K562 (cell line): ENCODE measurements around the gene PIGL. TPM values are rescaled to one million over a fixed set of nuclear protein-coding genes. Genes with fewer than 3 reads are reported as not detected.

Source experiments
- BACH1 ChIP-seq: fragments of 200-800 bp; sonication (Bioruptor generic); IDR thresholded peaks from 2 replicates; pipeline ENCODE4 v1.6.1; 2016; ENCODE audit warnings: missing genetic modification characterization, missing compliant biosample characterization
- CTBP1 ChIP-seq: fragments of 450-650 bp; IDR thresholded peaks from 2 replicates; pipeline ENCODE4 v1.6.1; 2016; ENCODE audit warnings: borderline replicate concordance
- DDX20 ChIP-seq: fragments of 450-650 bp; IDR thresholded peaks from 2 replicates; pipeline ENCODE4 v1.6.1; 2016; ENCODE audit warnings: missing genetic modification characterization, low read depth, mild to moderate bottlenecking, missing compliant biosample characterization, moderate library complexity
- EP300 ChIP-seq: IDR thresholded peaks from 2 replicates; pipeline ENCODE4 v1.6.1; 2012; ENCODE audit warnings: low read length, improper control_type of control experiment
- FUS ChIP-seq: fragments of 200-400 bp; formaldehyde crosslinking; optimal IDR thresholded peaks from 2 replicates; pipeline ENCODE3; 2017; ENCODE audit warnings: low read depth, low read length
- GATA2 ChIP-seq: sonication (generic); formaldehyde crosslinking; IDR thresholded peaks from 2 replicates; pipeline ENCODE4 v1.4.0; 2020; ENCODE audit warnings: mild to moderate bottlenecking, missing genetic modification reagents
- KAT7 ChIP-seq: sonication (generic); formaldehyde crosslinking; IDR thresholded peaks from 2 replicates; pipeline ENCODE4 v1.8.0; 2022; ENCODE audit warnings: missing genetic modification reagents, mild to moderate bottlenecking, borderline replicate concordance
- MCM5 ChIP-seq: fragments of 450-650 bp; IDR thresholded peaks from 2 replicates; pipeline ENCODE4 v1.6.1; 2016; ENCODE audit warnings: low read depth
- PML ChIP-seq: IDR thresholded peaks from 2 replicates; pipeline ENCODE4 v1.6.1; 2012; ENCODE audit warnings: low read length, inconsistent platforms
- POLR2B ChIP-seq: fragments of 450-650 bp; IDR thresholded peaks from 2 replicates; pipeline ENCODE4 v1.6.1; 2018; ENCODE audit warnings: low read depth; ENCODE audit not compliant: partially characterized antibody
- SOX6 ChIP-seq: fragments of 450-650 bp; IDR thresholded peaks from 2 replicates; pipeline ENCODE4 v1.6.1; 2014; ENCODE audit warnings: mild to moderate bottlenecking
- SPI1 ChIP-seq: IDR thresholded peaks from 2 replicates; pipeline ENCODE4 v1.6.1; 2011; ENCODE audit warnings: low read depth, low read length, control low read depth, borderline replicate concordance
- SRSF9 ChIP-seq: fragments of 200-400 bp; formaldehyde crosslinking; IDR thresholded peaks from 2 replicates; pipeline ENCODE4 v1.6.1; 2017; ENCODE audit warnings: low read depth, low read length, borderline replicate concordance
- STAT5A ChIP-seq: IDR thresholded peaks from 2 replicates; pipeline ENCODE4 v1.6.1; 2012; ENCODE audit warnings: low read length, inconsistent platforms, borderline replicate concordance
- STAT5B ChIP-seq: fragments of 250-450 bp; sonication (Bioruptor Pico); IDR thresholded peaks from 2 replicates; pipeline ENCODE4 v1.8.0; 2021; ENCODE audit warnings: mild to moderate bottlenecking, inconsistent platforms
- TAL1 ChIP-seq: fragments of 450-650 bp; IDR thresholded peaks from 2 replicates; pipeline ENCODE4 v1.6.1; 2016; ENCODE audit warnings: mild to moderate bottlenecking
- ZNF212 ChIP-seq: fragments of 450-650 bp; formaldehyde crosslinking; IDR thresholded peaks from 2 replicates; pipeline ENCODE4 v1.4.0; 2020; ENCODE audit warnings: mild to moderate bottlenecking
- ZNF224 ChIP-seq: sonication (generic); formaldehyde crosslinking; IDR thresholded peaks from 2 replicates; pipeline ENCODE4 v1.8.0; 2022; ENCODE audit warnings: mild to moderate bottlenecking, missing genetic modification reagents
- ZNF586 ChIP-seq: fragments of 450-650 bp; formaldehyde crosslinking; conservative IDR thresholded peaks from 2 replicates; pipeline ENCODE4 v1.4.0; 2020; ENCODE audit warnings: mild to moderate bottlenecking, moderate library complexity
- ZZZ3 ChIP-seq: fragments of 450-650 bp; IDR thresholded peaks from 2 replicates; pipeline ENCODE4 v1.6.1; 2016; ENCODE audit warnings: antibody characterized with exemption, mild to moderate bottlenecking, moderate library complexity
- polyA plus RNA-seq, 8 experiments: library from polyadenylated mRNA; depleted of rRNA in 4 of 8; stranded (reverse) in 5 of 8; unstranded in 3 of 8; fragments of >200 nt; fragmentation: Nextera tagmentation in 2 of 8; fragmentation: Illumina TruSeq in 1 of 8; extraction: Ambion mirVana in 2 of 8; extraction: Trizol in 1 of 8; gene quantifications; 2 replicates each; pipeline versions ENCODE4 v1.2.1 to v1.2.3, GENCODE V29; 2011 to 2014; ENCODE audit warnings: inconsistent platforms in 1 of 8, missing spikeins in 1 of 8
- total RNA-seq, 7 experiments: library from RNA; depleted of rRNA in 6 of 7; stranded (reverse); fragments of >200 nt in 6 of 7; fragmentation: Illumina TruSeq in 2 of 7; extraction: Trizol in 2 of 7; gene quantifications; 2 replicates each; pipeline versions ENCODE4 v1.2.1 to v1.2.3, GENCODE V29; 2011 to 2021; ENCODE audit warnings: low replicate concordance in 1 of 7
- TF ChIP-seq, protein P1 (sequence below), 3 experiments: IDR thresholded peaks in 2 of 3; conservative IDR thresholded peaks in 1 of 3; 2 replicates each; pipeline ENCODE4 v1.5.1; 2011 to 2012; ENCODE audit warnings: low read length in 3 of 3, mild to moderate bottlenecking in 3 of 3, control low read depth in 2 of 3, improper control_type of control experiment in 1 of 3, inconsistent platforms in 1 of 3, low read depth in 1 of 3, mixed read lengths in 1 of 3, moderate library complexity in 1 of 3; ENCODE audit not compliant: insufficient read depth in 2 of 3
- TF ChIP-seq, protein P2 (sequence below): fragments of 450-650 bp; formaldehyde crosslinking; IDR thresholded peaks from 2 replicates; pipeline ENCODE4 v1.4.0; 2020; ENCODE audit warnings: mild to moderate bottlenecking, mixed read lengths
- TF ChIP-seq, protein P3 (sequence below): sonication (generic); formaldehyde crosslinking; IDR thresholded peaks from 2 replicates; pipeline ENCODE4 v1.4.0; 2020; ENCODE audit warnings: mild to moderate bottlenecking, missing genetic modification reagents
- TF ChIP-seq, protein P4 (sequence below): sonication (generic); formaldehyde crosslinking; IDR thresholded peaks from 2 replicates; pipeline ENCODE4 v1.8.0; 2022; ENCODE audit warnings: mild to moderate bottlenecking, missing genetic modification reagents

PIGL gene
- total and polyA plus RNA-seq, 9 of the 15 experiments (the other 6 are each of a cell fraction or from before 2014, with no cell fraction given) = 19.9 to 55.3 (median 29.6) TPM

DNA sequence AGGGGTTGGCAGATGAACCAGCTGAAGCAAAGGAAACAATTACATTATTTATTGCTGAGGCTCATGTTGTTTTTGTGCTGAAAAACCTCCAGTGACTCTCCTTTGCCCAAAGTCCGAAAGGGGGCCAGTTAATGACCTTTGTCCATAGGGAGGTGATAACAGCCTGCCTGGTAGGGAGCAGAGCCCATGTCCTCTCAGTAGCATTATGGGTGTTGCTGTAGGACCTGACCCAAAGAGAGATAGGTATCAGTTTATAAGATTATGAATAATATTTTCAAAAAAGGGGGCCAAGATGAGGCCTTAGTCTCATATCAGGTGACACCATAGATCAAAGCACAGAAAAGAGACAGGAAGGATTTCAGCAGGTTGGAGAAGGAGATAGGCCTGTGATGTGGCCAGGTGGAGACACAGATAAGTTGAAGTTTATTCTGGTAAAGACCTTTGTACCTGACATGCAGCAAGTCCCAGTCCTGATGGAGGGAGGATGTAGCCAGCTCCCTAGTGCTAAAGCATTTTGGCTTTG lies 81.2 kb downstream of the PIGL start (continued):
- TF ChIP-seq, protein P1, sequence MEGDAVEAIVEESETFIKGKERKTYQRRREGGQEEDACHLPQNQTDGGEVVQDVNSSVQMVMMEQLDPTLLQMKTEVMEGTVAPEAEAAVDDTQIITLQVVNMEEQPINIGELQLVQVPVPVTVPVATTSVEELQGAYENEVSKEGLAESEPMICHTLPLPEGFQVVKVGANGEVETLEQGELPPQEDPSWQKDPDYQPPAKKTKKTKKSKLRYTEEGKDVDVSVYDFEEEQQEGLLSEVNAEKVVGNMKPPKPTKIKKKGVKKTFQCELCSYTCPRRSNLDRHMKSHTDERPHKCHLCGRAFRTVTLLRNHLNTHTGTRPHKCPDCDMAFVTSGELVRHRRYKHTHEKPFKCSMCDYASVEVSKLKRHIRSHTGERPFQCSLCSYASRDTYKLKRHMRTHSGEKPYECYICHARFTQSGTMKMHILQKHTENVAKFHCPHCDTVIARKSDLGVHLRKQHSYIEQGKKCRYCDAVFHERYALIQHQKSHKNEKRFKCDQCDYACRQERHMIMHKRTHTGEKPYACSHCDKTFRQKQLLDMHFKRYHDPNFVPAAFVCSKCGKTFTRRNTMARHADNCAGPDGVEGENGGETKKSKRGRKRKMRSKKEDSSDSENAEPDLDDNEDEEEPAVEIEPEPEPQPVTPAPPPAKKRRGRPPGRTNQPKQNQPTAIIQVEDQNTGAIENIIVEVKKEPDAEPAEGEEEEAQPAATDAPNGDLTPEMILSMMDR (IDR thresholded peaks at IDR 0.05 in 2 of 3, conservative IDR thresholded peaks at IDR 0.05 in 1 of 3; ENCODE audit: insufficient read depth in 2 of 3, low read depth in 1 of 3, low read length in 3 of 3) = no peak
- peak; percentile 85 for TF ChIP-seq TAL1
- no peak for TF ChIP-seq ZNF224 (CRISPR knock-in tag)
- TF ChIP-seq STAT5A = peak; percentile 55; the same call in 1 of the 2 replicates
- no peak for TF ChIP-seq POLR2B
- TF ChIP-seq DDX20 (tag) = no peak
- no peak for TF ChIP-seq ZNF586 (CRISPR knock-in tag)
- no peak for TF ChIP-seq BACH1
- TF ChIP-seq KAT7 (CRISPR knock-in tag) = no peak
- peak; percentile 39; the same call in 1 of the 2 replicates for TF ChIP-seq GATA2 (CRISPR knock-in tag)
- TF ChIP-seq, protein P2, sequence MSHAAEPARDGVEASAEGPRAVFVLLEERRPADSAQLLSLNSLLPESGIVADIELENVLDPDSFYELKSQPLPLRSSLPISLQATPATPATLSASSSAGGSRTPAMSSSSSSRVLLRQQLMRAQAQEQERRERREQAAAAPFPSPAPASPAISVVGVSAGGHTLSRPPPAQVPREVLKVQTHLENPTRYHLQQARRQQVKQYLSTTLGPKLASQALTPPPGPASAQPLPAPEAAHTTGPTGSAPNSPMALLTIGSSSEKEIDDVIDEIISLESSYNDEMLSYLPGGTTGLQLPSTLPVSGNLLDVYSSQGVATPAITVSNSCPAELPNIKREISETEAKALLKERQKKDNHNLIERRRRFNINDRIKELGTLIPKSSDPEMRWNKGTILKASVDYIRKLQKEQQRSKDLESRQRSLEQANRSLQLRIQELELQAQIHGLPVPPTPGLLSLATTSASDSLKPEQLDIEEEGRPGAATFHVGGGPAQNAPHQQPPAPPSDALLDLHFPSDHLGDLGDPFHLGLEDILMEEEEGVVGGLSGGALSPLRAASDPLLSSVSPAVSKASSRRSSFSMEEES = no peak
- no peak for TF ChIP-seq MCM5
- no peak for TF ChIP-seq SPI1
- TF ChIP-seq, protein P3, sequence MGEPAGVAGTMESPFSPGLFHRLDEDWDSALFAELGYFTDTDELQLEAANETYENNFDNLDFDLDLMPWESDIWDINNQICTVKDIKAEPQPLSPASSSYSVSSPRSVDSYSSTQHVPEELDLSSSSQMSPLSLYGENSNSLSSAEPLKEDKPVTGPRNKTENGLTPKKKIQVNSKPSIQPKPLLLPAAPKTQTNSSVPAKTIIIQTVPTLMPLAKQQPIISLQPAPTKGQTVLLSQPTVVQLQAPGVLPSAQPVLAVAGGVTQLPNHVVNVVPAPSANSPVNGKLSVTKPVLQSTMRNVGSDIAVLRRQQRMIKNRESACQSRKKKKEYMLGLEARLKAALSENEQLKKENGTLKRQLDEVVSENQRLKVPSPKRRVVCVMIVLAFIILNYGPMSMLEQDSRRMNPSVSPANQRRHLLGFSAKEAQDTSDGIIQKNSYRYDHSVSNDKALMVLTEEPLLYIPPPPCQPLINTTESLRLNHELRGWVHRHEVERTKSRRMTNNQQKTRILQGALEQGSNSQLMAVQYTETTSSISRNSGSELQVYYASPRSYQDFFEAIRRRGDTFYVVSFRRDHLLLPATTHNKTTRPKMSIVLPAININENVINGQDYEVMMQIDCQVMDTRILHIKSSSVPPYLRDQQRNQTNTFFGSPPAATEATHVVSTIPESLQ = no peak
- TF ChIP-seq ZZZ3 = no peak
- TF ChIP-seq, protein P4, sequence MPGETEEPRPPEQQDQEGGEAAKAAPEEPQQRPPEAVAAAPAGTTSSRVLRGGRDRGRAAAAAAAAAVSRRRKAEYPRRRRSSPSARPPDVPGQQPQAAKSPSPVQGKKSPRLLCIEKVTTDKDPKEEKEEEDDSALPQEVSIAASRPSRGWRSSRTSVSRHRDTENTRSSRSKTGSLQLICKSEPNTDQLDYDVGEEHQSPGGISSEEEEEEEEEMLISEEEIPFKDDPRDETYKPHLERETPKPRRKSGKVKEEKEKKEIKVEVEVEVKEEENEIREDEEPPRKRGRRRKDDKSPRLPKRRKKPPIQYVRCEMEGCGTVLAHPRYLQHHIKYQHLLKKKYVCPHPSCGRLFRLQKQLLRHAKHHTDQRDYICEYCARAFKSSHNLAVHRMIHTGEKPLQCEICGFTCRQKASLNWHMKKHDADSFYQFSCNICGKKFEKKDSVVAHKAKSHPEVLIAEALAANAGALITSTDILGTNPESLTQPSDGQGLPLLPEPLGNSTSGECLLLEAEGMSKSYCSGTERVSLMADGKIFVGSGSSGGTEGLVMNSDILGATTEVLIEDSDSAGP = no peak
- no peak for TF ChIP-seq STAT5B
- TF ChIP-seq CTBP1 = peak; percentile 40; the same call in 1 of the 2 replicates
- TF ChIP-seq FUS = no peak
- peak; percentile 56 for TF ChIP-seq EP300
- peak; percentile 49; the same call in 1 of the 2 replicates for TF ChIP-seq PML
- TF ChIP-seq ZNF212 (CRISPR knock-in tag) = no peak
- TF ChIP-seq SOX6 = peak; percentile 31; the same call in 1 of the 2 replicates
- no peak for TF ChIP-seq SRSF9
